Effector memory CD4-positive, alpha-beta T cell (primary cell): ENCODE measurements around the gene SEMA3F.

ENCODE experiments used
- DNase-seq, 3 donors: peaks; one replicate each; pipeline ENCODE4 v3.0.0-alpha.2; 2020
- H3K27ac ChIP-seq: 2 replicates; pipeline ENCODE4 v1.7.0; 2013; ENCODE audit warnings: mild to moderate bottlenecking, low read length, moderate library complexity; ENCODE audit not compliant: insufficient read depth, poor library complexity, severe bottlenecking
- H3K27me3 ChIP-seq: replicated peaks from 2 replicates; pipeline ENCODE4 v1.7.0; 2013; ENCODE audit warnings: mild to moderate bottlenecking, low read length; ENCODE audit not compliant: insufficient read depth, control insufficient read depth, poor library complexity, severe bottlenecking
- H3K36me3 ChIP-seq: 2 replicates; pipeline ENCODE4 v1.7.0; 2013; ENCODE audit warnings: mild to moderate bottlenecking, low read length, moderate library complexity; ENCODE audit not compliant: control insufficient read depth, insufficient read depth
- H3K4me1 ChIP-seq: 2 replicates; pipeline ENCODE4 v1.7.0; 2013; ENCODE audit warnings: low read length, mild to moderate bottlenecking; ENCODE audit not compliant: control insufficient read depth, insufficient read depth, poor library complexity, severe bottlenecking
- H3K4me3 ChIP-seq: 2 replicates; pipeline ENCODE4 v1.7.0; 2013; ENCODE audit warnings: low read length, low read depth, mild to moderate bottlenecking; ENCODE audit not compliant: insufficient read depth, poor library complexity, severe bottlenecking
- H3K9me3 ChIP-seq: 2 replicates; pipeline ENCODE4 v1.7.0; 2013; ENCODE audit warnings: mild to moderate bottlenecking, low read length, moderate library complexity; ENCODE audit not compliant: control insufficient read depth

Gene SEMA3F

GRCh38 chr3:50192689-50193141, 37.6 kb downstream of the SEMA3F start:
- Histone ChIP-seq H3K4me3 (no peak overlapping the region), H3K36me3 (no peaks in the 10 kb centered on the region), H3K9me3 (no peaks in the 10 kb centered on the region), H3K27me3 (peaks cover 9% of the 10 kb centered on the region), H3K4me1 (peaks cover 21% of the 10 kb centered on the region), H3K27ac (no peak overlapping the region)
- peak; percentile 64 to 73 (median 69) for DNase-seq

- no peaks in the 10 kb centered on the region for H3K36me3 ChIP-seq
- peaks cover 21% of the 10 kb centered on the region for H3K4me1 ChIP-seq
These were observed 38.2 kb downstream of the SEMA3F start for GRCh38 chr3:50193286-50193685.

GRCh38 chr3:50193746-50194127, 38.6 kb downstream of the SEMA3F start:
- Histone ChIP-seq H3K27ac (no peak overlapping the region), H3K9me3 (no peaks in the 10 kb centered on the region), H3K4me3 (no peak overlapping the region), H3K36me3 (no peaks in the 10 kb centered on the region), H3K4me1 (peaks cover 21% of the 10 kb centered on the region), H3K27me3 (peaks cover 9% of the 10 kb centered on the region)
- no peak for DNase-seq

More at GRCh38 chr3:50193286-50193685, 38.2 kb downstream of the SEMA3F start:
- Histone ChIP-seq H3K27ac (no peak overlapping the region), H3K27me3 (peaks cover 9% of the 10 kb centered on the region), H3K9me3 (no peaks in the 10 kb centered on the region), H3K4me3 (no peak overlapping the region)
- no peak for DNase-seq

GRCh38 chr3:50194128-50194902, 39.2 kb downstream of the SEMA3F start:
- Histone ChIP-seq H3K36me3 (no peaks in the 10 kb centered on the region), H3K4me3 (peak overlapping the region; percentile 25), H3K27ac (no peak overlapping the region), H3K4me1 (peaks cover 21% of the 10 kb centered on the region), H3K9me3 (no peaks in the 10 kb centered on the region), H3K27me3 (peaks cover 9% of the 10 kb centered on the region)
- peak; percentile 76 to 78 (median 77) for DNase-seq

GRCh38 chr3:50194903-50195500, 39.9 kb downstream of the SEMA3F start:
- H3K36me3 ChIP-seq, result no peaks in the 10 kb centered on the region
- H3K27me3 ChIP-seq, result peaks cover 9% of the 10 kb centered on the region
- peak in 2 of 3 donors; percentile 37 to 43 for DNase-seq
- H3K4me1 ChIP-seq, result peaks cover 21% of the 10 kb centered on the region
- peak overlapping the region; percentile 25 for H3K4me3 ChIP-seq
- no peak overlapping the region for H3K27ac ChIP-seq
- no peaks in the 10 kb centered on the region for H3K9me3 ChIP-seq

- Histone ChIP-seq H3K27me3 (peaks cover 9% of the 10 kb centered on the region), H3K9me3 (no peaks in the 10 kb centered on the region)
These were observed 40.6 kb downstream of the SEMA3F start for GRCh38 chr3:50195501-50196252.

GRCh38 chr3:50196253-50196801, 41.2 kb downstream of the SEMA3F start:
- DNase-seq, result no peak
- H3K4me1 ChIP-seq, result peaks cover 21% of the 10 kb centered on the region
- no peak overlapping the region for H3K4me3 ChIP-seq
- H3K9me3 ChIP-seq, result no peaks in the 10 kb centered on the region
- H3K27ac ChIP-seq, result no peak overlapping the region
- peaks cover 9% of the 10 kb centered on the region for H3K27me3 ChIP-seq
- H3K36me3 ChIP-seq, result no peaks in the 10 kb centered on the region

More at GRCh38 chr3:50195501-50196252, 40.6 kb downstream of the SEMA3F start:
- no peak overlapping the region for H3K27ac ChIP-seq
- H3K4me1 ChIP-seq, result peaks cover 21% of the 10 kb centered on the region
- DNase-seq, result no peak
- H3K36me3 ChIP-seq, result no peaks in the 10 kb centered on the region
- H3K4me3 ChIP-seq, result no peak overlapping the region

GRCh38 chr3:50201573-50202315, 46.6 kb downstream of the SEMA3F start:
- Histone ChIP-seq H3K4me3 (no peak overlapping the region), H3K36me3 (no peaks in the 10 kb centered on the region), H3K27ac (no peak overlapping the region), H3K4me1 (peaks cover 14% of the 10 kb centered on the region), H3K9me3 (no peaks in the 10 kb centered on the region), H3K27me3 (peaks cover 39% of the 10 kb centered on the region)
- no peak for DNase-seq

- DNase-seq, result no peak
- no peak overlapping the region for H3K4me3 ChIP-seq
- peaks cover 14% of the 10 kb centered on the region for H3K4me1 ChIP-seq
- no peaks in the 10 kb centered on the region for H3K9me3 ChIP-seq
- H3K36me3 ChIP-seq, result no peaks in the 10 kb centered on the region
- H3K27me3 ChIP-seq, result peaks cover 39% of the 10 kb centered on the region
- H3K27ac ChIP-seq, result no peak overlapping the region
These were observed 47.4 kb downstream of the SEMA3F start for GRCh38 chr3:50202353-50203112.
